Lower leg skin (tissue), 4 donors: ENCODE data around the gene ZNF335. TPM values are rescaled to one million over a fixed set of nuclear protein-coding genes. Genes with fewer than 3 reads are reported as not detected.

Source experiments
- DNase-seq, 2 donors: peaks; one replicate each; pipeline ENCODE4 v3.0.0-alpha.2; 2019; ENCODE audit warnings: low spot score in 2 of 2
- H3K4me3 ChIP-seq: fragments of 200-600 bp; sonication (generic); 2 replicates; pipeline ENCODE4 v1.5.1; 2017; ENCODE audit warnings: mild to moderate bottlenecking, low read depth; ENCODE audit not compliant: poor library complexity, severe bottlenecking
- CTCF ChIP-seq, 3 donors: fragments of 450-650 bp; IDR thresholded peaks; one replicate each; pipeline ENCODE4 v1.5.1; 2016; ENCODE audit warnings: antibody characterized with exemption in 3 of 3, mild to moderate bottlenecking in 3 of 3, moderate library complexity in 2 of 3
- POLR2A ChIP-seq, 2 donors: fragments of 450-650 bp; IDR thresholded peaks; one replicate each; pipeline ENCODE4 v1.6.1; 2016 to 2017; ENCODE audit warnings: antibody characterized with exemption in 2 of 2, mild to moderate bottlenecking in 1 of 2, moderate library complexity in 1 of 2
- WGBS, 2 donors: methylation state at CpG; one replicate each; pipeline ENCODE4 v1.1.5; 2018; 5-methylcytosine and 5-hydroxymethylcytosine counted together
- intact Hi-C: fragments of 100-400 bp; cut with DNase I; formaldehyde crosslinking; loops from one replicate; pipeline ENCODE4 v1.15.0; 2023; ENCODE audit warnings: low total_unique reads
- total RNA-seq, 4 donors: library from RNA; depleted of rRNA; stranded (reverse); fragments of >200 nt; gene quantifications; one replicate each; pipeline ENCODE4 v1.1.0, GENCODE V29; 2016

ZNF335 gene
- total RNA-seq, 4 donors from 2014 or later = 21.6 to 38.6 (median 30.7) TPM

GRCh38 chr20:45899046-45899835 lies 72.8 kb downstream of the ZNF335 start:
- no peak overlapping the region for H3K4me3 ChIP-seq
- DNase-seq = no peak
- 77 to 86% methylated on average over 13 of the region's 13 CpGs for WGBS, 2 donors
- TF ChIP-seq POLR2A (IDR thresholded peaks at IDR 0.05) (no peak), CTCF (IDR thresholded peaks at IDR 0.05) (no peak)
- intact Hi-C loops = no loop called here

Other genes starting within 250 kb of the ZNF335 start
- gene SPINT4, start 249.9 kb downstream of the ZNF335 start, total RNA-seq = not detected
- 10 to 100 TPM in 3 of 4 donors, 1 to 10 TPM in 1; 8.4 to 37.2 (median 21.1) TPM for gene WFDC3, start 180.3 kb downstream of the ZNF335 start, total RNA-seq
- gene DNTTIP1, start 180.2 kb downstream of the ZNF335 start, total RNA-seq = 10 to 100 TPM; 24.5 to 62.9 (median 43.5) TPM
- 10 to 100 TPM in 2 of 4 donors, 1 to 10 TPM in 2; 1.1 to 24.1 (median 10.2) TPM for gene UBE2C, start 159.6 kb downstream of the ZNF335 start, total RNA-seq
- 10 to 100 TPM in 1 of 4 donors, 1 to 10 TPM in 2, not detected in 1; 1.4 to 10.7 (median 2.6) TPM for gene TNNC2, start 144.9 kb downstream of the ZNF335 start, total RNA-seq
- gene SNX21, start 138.4 kb downstream of the ZNF335 start, total RNA-seq = 100 to 1,000 TPM; 159 to 236 (median 203) TPM
- gene ACOT8, start 114.8 kb downstream of the ZNF335 start, total RNA-seq = 10 to 100 TPM; 57.6 to 84.9 (median 61.4) TPM
- 1 to 10 TPM; 3.7 to 4.6 (median 4.0) TPM for gene ZSWIM3, start 114.6 kb downstream of the ZNF335 start, total RNA-seq
- gene ZSWIM1, start 91.0 kb downstream of the ZNF335 start, total RNA-seq = 10 to 100 TPM; 10.0 to 16.6 (median 13.5) TPM
- 1 to 10 TPM in 2 of 4 donors, under 1 TPM in 2; 0.59 to 3.6 (median 1.8) TPM for gene SPATA25, start 84.6 kb downstream of the ZNF335 start, total RNA-seq
- gene NEURL2, start 81.0 kb downstream of the ZNF335 start, total RNA-seq = 10 to 100 TPM in 2 of 4 donors, 1 to 10 TPM in 2; 6.5 to 12.9 (median 9.5) TPM
- gene CTSA, start 80.9 kb downstream of the ZNF335 start, total RNA-seq = 100 to 1,000 TPM in 3 of 4 donors, 10 to 100 TPM in 1; 89.1 to 122 (median 111) TPM
- gene PLTP, start 60.0 kb downstream of the ZNF335 start, total RNA-seq = 100 to 1,000 TPM in 1 of 4 donors, 10 to 100 TPM in 3; 37.4 to 114 (median 83.2) TPM
- gene PCIF1, start 37.5 kb downstream of the ZNF335 start, total RNA-seq = 10 to 100 TPM; 34.5 to 63.2 (median 41.3) TPM
- 1 to 10 TPM in 3 of 4 donors, not detected in 1; 1.8 to 7.0 (median 1.9) TPM for gene MMP9, start 36.7 kb upstream of the ZNF335 start, total RNA-seq
- not detected for gene SLC12A5, start 57.0 kb upstream of the ZNF335 start, total RNA-seq
- gene NCOA5, start 117.8 kb upstream of the ZNF335 start, total RNA-seq = 10 to 100 TPM; 27.7 to 51.5 (median 41.2) TPM
- gene CD40, start 146.1 kb upstream of the ZNF335 start, total RNA-seq = 10 to 100 TPM; 12.0 to 17.5 (median 15.9) TPM